ENCODE measurements around the gene FOXC2.

The FOXC2 gene

GRCh38 chr16:86556576-86556975, 10.1 kb upstream of the FOXC2 start:
- no peak for DNase-seq (ENCODE audit: low read depth)

GRCh38 chr16:86557587-86557986, 9.0 kb upstream of the FOXC2 start:
- no peak for DNase-seq (ENCODE audit: low read depth)

GRCh38 chr16:86558355-86559193, 8.1 kb upstream of the FOXC2 start:
- DNase-seq (ENCODE audit: low read depth): no peak

GRCh38 chr16:86559802-86560305, 6.8 kb upstream of the FOXC2 start:
- no peak for DNase-seq (ENCODE audit: low read depth)

GRCh38 chr16:86562356-86562755, 4.3 kb upstream of the FOXC2 start:
- no peak for DNase-seq (ENCODE audit: low read depth)

- DNase-seq (ENCODE audit: low read depth): peak; percentile 70
Observed at GRCh38 chr16:86563469-86564345, 2.9 kb upstream of the FOXC2 start.

- DNase-seq (ENCODE audit: low read depth): no peak
Observed at GRCh38 chr16:86565181-86565631, 1.4 kb upstream of the FOXC2 start.

GRCh38 chr16:86565644-86566511, 751 bp upstream of the FOXC2 start:
- no peak for DNase-seq (ENCODE audit: low read depth)

GRCh38 chr16:86566966-86567700, 504 bp downstream of the FOXC2 start:
- DNase-seq (ENCODE audit: low read depth): no peak

GRCh38 chr16:86567701-86568581, 1.3 kb downstream of the FOXC2 start:
- no peak for DNase-seq (ENCODE audit: low read depth)

- DNase-seq (ENCODE audit: low read depth): no peak
Observed at GRCh38 chr16:86568677-86569623, 2.3 kb downstream of the FOXC2 start.

GRCh38 chr16:86569701-86570447, 3.2 kb downstream of the FOXC2 start:
- DNase-seq (ENCODE audit: low read depth): no peak

GRCh38 chr16:86570558-86571529, 4.2 kb downstream of the FOXC2 start:
- DNase-seq (ENCODE audit: low read depth): no peak

- no peak for DNase-seq (ENCODE audit: low read depth)
Observed at GRCh38 chr16:86571530-86571915, 4.9 kb downstream of the FOXC2 start.

- DNase-seq (ENCODE audit: low read depth): no peak
Observed at GRCh38 chr16:86572041-86572521, 5.5 kb downstream of the FOXC2 start.

- no peak for DNase-seq (ENCODE audit: low read depth)
Observed at GRCh38 chr16:86572606-86573005, 6.0 kb downstream of the FOXC2 start.

GRCh38 chr16:86573215-86573614, 6.6 kb downstream of the FOXC2 start:
- DNase-seq (ENCODE audit: low read depth): no peak

All from stimulated activated CD8-positive, alpha-beta memory T cell treated with anti-CD3 and anti-CD28 coated beads, Interleukin-4, amount 100 ng/mL, for 24 hours (primary cell).